Measurements from ENCODE around the gene CACNA2D2. TPM values are rescaled to one million over a fixed set of nuclear protein-coding genes. Genes with fewer than 3 reads are reported as not detected.

Gene CACNA2D2
- total and polyA plus RNA-seq, 2 donors from 2014 or later: 3.6 to 6.0 TPM

DNA sequence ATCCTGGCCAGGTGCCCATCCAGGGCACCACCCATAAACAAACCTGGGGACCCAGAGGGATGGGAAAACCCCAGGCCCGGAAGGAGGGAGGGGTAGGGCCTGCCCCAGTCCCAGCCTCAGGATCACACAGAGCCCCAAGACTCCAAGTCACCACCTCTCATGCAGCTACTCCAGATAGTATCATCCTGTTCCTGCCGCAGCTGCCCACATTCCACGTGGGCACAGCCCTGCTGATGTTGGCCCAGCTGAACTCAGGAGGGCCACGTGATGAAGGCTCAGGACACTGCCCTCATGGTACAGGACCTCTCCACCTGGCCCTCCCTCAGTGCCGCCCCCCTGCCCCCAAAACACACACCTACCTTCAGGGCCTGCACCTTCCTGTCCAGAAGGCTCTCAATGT, 69.5 kb downstream of the CACNA2D2 start:
- no peaks in the 10 kb centered on the region for H3K27me3 ChIP-seq (ENCODE audit: control insufficient read depth, insufficient read depth, low read length)
- TF ChIP-seq, protein P1, sequence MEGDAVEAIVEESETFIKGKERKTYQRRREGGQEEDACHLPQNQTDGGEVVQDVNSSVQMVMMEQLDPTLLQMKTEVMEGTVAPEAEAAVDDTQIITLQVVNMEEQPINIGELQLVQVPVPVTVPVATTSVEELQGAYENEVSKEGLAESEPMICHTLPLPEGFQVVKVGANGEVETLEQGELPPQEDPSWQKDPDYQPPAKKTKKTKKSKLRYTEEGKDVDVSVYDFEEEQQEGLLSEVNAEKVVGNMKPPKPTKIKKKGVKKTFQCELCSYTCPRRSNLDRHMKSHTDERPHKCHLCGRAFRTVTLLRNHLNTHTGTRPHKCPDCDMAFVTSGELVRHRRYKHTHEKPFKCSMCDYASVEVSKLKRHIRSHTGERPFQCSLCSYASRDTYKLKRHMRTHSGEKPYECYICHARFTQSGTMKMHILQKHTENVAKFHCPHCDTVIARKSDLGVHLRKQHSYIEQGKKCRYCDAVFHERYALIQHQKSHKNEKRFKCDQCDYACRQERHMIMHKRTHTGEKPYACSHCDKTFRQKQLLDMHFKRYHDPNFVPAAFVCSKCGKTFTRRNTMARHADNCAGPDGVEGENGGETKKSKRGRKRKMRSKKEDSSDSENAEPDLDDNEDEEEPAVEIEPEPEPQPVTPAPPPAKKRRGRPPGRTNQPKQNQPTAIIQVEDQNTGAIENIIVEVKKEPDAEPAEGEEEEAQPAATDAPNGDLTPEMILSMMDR (IDR thresholded peaks at IDR 0.05; ENCODE audit: borderline replicate concordance, extremely low read depth, insufficient read depth): no peak
- H3K4me1 ChIP-seq (ENCODE audit: control insufficient read depth in 2 of 3, insufficient read depth in 2 of 3, low read depth in 1 of 3, low read length in 3 of 3): no peaks in the 10 kb centered on the region
- H3K9ac ChIP-seq (ENCODE audit: low read length in 3 of 3): no peak overlapping the region
- DNase-seq: no peak
- H3K27ac ChIP-seq (ENCODE audit: low read depth in 2 of 2, low read length in 2 of 2): no peak overlapping the region
- no peak overlapping the region for H3K4me3 ChIP-seq (ENCODE audit: low read length in 3 of 3)
- no peaks in the 10 kb centered on the region for H3K36me3 ChIP-seq (ENCODE audit: control insufficient read depth in 2 of 3, insufficient read depth in 3 of 3, low read length in 3 of 3)
- H3K9me3 ChIP-seq (ENCODE audit: control insufficient read depth in 2 of 3, insufficient read depth in 1 of 3, low read length in 3 of 3): no peaks in the 10 kb centered on the region
- intact Hi-C loops (cut with DNase I): loop anchor here (10.0 kb wide), 1 partner anchor 121 kb away; no protein-coding TSS in a partner anchor
- no peak for FAIRE-seq

GRCh38 chr3:50430950-50431435, 72.4 kb downstream of the CACNA2D2 start:
- no peak for FAIRE-seq
- Histone ChIP-seq H3K36me3 (ENCODE audit: control insufficient read depth in 2 of 3, insufficient read depth in 3 of 3, low read length in 3 of 3) (no peaks in the 10 kb centered on the region), H3K27ac (ENCODE audit: low read depth in 2 of 2, low read length in 2 of 2) (no peak overlapping the region), H3K4me3 (ENCODE audit: low read length in 3 of 3) (no peak overlapping the region), H3K4me1 (ENCODE audit: control insufficient read depth in 2 of 3, insufficient read depth in 2 of 3, low read depth in 1 of 3, low read length in 3 of 3) (no peaks in the 10 kb centered on the region), H3K27me3 (ENCODE audit: control insufficient read depth, insufficient read depth, low read length) (no peaks in the 10 kb centered on the region), H3K9me3 (ENCODE audit: control insufficient read depth in 2 of 3, insufficient read depth in 1 of 3, low read length in 3 of 3) (no peaks in the 10 kb centered on the region), H3K9ac (ENCODE audit: low read length in 3 of 3) (no peak overlapping the region)
- no peak for DNase-seq
- intact Hi-C loops (cut with DNase I): loop anchor here (10.0 kb wide), 1 partner anchor 124 kb away; no protein-coding TSS in a partner anchor
- TF ChIP-seq, protein P1 (IDR thresholded peaks at IDR 0.05; ENCODE audit: borderline replicate concordance, extremely low read depth, insufficient read depth): no peak

- TF ChIP-seq, protein P1 (IDR thresholded peaks at IDR 0.05; ENCODE audit: borderline replicate concordance, extremely low read depth, insufficient read depth): no peak
These were observed 73.2 kb downstream of the CACNA2D2 start for GRCh38 chr3:50430191-50430590.

More at GRCh38 chr3:50430191-50430590, 73.2 kb downstream of the CACNA2D2 start:
- Histone ChIP-seq H3K9ac (ENCODE audit: low read length in 3 of 3) (no peak overlapping the region), H3K36me3 (ENCODE audit: control insufficient read depth in 2 of 3, insufficient read depth in 3 of 3, low read length in 3 of 3) (no peaks in the 10 kb centered on the region), H3K27me3 (ENCODE audit: control insufficient read depth, insufficient read depth, low read length) (no peaks in the 10 kb centered on the region), H3K4me1 (ENCODE audit: control insufficient read depth in 2 of 3, insufficient read depth in 2 of 3, low read depth in 1 of 3, low read length in 3 of 3) (no peaks in the 10 kb centered on the region), H3K4me3 (ENCODE audit: low read length in 3 of 3) (no peak overlapping the region), H3K27ac (ENCODE audit: low read depth in 2 of 2, low read length in 2 of 2) (no peak overlapping the region), H3K9me3 (ENCODE audit: control insufficient read depth in 2 of 3, insufficient read depth in 1 of 3, low read length in 3 of 3) (no peaks in the 10 kb centered on the region)
- DNase-seq (no peak), FAIRE-seq (no peak)
- intact Hi-C loops (cut with DNase I): loop anchor here (10.0 kb wide), 1 partner anchor 125 kb away; no protein-coding TSS in a partner anchor

Data from kidney (tissue), 14 donors.